Activated CD4-positive, alpha-beta T cell treated with anti-CD3 and anti-CD28 coated beads for 1 hour (primary cell): Measurements from ENCODE around the gene GABRD.

Experiments
- DNase-seq: peaks from one replicate; pipeline ENCODE4 v3.0.0-alpha.2; 2020

GABRD gene

DNA sequence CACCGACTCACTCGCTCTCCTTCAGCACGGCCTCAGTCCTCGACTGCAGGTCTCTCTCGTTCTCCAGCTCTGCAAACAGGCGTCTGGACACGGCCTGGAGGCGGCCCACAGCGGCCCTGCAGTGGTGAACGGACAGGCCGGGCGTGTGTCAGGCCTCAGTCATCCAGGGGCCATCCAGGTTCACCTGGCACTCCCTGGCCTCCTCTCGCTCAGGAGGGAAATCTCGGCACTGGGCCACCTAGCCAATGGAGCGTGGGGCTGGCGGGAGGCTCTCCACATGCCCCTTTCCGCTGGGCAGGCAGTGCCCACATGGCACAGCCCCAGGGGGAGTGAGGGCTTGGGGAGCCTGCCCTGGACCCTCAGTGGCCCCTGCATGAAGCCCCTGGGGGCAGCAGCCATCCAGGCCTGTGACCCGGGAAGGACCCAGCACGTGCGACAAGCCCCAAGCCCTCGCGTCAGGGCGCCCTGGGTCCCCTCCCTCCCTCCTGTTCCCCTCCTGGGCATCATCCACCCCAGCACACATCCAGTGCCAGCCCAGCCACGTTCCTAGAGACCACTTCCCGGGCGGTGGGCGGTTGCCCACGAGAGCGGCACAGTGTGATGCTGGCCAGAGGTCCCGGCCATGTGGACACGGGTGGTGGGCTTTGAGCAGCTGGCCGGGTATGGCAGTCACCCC, 33.6 kb upstream of the GABRD start:
- no peak for DNase-seq

DNA sequence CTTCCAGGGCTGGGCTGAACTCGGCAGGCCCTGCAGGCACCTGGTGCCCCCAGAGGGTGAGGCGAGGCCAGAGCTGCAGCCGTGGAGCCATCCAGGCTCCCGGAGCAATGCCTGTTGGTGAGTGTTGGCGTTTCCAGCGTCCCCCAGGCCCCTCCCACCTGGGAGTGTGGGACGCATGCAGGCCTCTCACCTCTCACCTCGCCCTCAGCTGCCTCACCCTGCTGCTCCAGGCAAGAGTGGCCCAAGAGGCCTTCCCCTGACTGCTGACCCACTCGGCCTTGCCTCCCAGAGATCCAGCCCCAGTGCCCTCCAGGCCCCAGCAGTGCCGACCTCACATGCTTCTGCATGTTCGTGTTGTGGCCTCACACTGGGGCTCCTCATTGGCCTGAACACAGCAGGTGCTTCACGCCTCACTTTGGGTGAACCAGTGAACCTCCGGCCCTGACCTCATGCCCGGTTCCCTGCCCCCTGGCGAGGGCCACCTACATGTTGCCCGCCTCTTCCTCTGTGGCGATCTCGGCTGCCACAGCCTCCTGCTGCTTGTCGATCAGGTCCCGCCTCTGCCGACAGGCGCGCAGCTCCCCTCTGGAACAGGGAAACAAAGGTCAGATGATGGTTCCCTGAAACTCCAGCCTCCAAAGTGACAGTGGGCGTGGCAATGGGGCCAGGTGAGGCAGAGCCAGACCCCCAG, 32.5 kb upstream of the GABRD start:
- DNase-seq = no peak

DNA sequence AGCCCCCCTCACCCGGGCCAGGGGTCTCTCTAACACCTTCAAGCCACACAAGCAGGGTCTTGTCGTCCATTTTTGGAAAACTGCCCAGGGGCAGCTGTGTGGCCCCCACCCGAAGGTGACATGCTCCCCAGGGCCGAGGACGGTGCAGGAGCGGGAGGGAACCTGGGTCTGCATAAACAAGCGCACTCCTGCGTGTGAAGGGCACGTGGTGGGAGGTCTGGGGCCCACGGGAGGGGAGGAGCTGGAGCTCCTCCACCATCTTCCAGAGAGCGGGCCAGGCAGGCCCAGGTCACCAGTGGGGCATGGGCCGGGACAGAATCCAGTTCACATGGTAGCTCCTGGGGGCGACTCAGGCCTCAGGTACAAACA, 32.0 kb upstream of the GABRD start:
- no peak for DNase-seq

DNA sequence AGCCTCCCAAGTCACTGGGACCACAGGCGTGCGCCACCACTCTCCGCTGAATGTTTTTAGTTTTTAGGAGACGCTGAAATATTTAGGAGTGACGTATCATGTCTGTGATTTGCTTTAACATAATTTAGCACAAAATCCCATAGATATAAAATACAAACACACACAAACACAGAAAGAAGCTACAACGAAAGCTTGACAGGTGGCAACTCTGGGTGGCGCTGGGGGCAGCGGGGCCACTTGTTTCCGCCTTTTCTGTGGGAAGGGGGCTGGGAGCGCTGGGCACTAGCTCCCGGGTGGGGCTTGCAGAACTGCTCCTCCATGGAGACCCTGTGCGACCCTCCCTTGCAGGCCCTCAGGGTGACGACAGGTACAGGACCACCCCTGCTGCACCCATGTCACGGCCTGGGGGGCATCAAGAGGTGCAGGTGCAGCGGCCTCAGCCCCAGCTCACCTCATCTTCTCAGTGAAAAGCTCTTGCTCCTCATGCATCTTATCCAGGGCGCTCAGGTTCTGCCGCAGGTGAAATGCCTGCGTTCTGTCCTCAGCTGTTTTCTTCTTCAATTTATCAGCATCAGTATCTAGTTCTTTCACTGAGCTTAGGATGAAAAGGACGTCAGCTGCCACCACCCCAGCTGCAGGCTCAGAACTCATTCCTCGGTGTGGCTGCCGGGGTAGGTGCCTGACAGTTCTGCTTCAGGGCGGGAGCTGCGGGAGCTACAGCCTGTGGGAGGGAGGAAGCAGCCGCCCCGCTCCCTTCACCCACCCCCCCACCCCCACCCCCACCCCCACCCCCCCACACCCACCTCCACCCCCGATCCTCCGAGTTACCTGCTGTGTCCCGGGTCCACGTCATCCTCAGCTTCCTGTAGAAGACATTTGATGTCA, 30.8 kb upstream of the GABRD start:
- DNase-seq = no peak

DNA sequence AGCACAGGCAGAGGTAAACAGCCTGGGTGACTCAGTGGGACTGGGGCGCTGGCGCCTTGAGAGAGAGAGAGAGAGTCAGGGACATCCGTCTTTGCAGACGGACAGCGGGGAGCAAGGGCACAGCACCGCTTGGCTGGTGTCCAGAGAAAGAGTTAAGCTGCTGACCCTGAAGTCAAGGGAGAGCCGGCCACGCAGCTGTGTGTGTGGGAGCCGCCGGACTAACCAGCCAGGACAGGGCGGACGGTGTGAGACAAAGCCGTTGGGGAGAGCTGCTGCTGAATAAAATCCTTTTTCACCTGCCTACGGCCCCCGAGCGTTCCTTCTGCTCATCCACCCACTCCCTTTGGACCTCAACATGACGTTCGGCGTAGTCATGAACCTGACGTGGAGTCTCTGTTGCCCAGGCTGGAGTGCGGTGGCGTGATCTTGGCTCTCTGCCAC, 30.0 kb upstream of the GABRD start:
- no peak for DNase-seq

- DNase-seq = no peak
Measured at GRCh38 chr1:1989789-1990188, 29.4 kb upstream of the GABRD start.

- DNase-seq = no peak
Measured at GRCh38 chr1:1990222-1990621, 28.9 kb upstream of the GABRD start.

- no peak for DNase-seq
Measured at GRCh38 chr1:1994536-1994935, 24.6 kb upstream of the GABRD start.

DNA sequence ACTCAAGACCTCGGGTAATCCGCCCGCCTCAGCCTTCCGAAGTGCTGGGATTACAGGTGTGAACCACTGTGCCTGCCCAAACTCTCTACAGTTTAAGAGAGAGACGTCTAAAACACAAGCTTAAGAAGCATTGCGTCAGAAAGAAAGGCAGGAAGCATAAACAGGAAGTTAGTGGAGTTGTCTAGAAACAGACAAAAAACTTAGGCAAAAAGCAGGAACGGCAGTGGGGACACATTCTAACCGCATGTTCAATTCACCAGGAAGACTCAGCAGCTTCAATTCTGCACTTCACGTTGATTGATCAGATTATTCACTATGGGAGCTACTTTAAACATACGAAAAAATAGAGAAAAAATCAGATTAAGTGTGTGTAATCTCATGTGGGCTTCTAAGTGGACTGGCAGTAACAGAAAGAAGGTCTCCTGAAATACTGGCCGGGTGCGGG, 22.9 kb upstream of the GABRD start:
- DNase-seq = no peak

- no peak for DNase-seq
Measured at GRCh38 chr1:1997576-1997975, 21.6 kb upstream of the GABRD start.

DNA sequence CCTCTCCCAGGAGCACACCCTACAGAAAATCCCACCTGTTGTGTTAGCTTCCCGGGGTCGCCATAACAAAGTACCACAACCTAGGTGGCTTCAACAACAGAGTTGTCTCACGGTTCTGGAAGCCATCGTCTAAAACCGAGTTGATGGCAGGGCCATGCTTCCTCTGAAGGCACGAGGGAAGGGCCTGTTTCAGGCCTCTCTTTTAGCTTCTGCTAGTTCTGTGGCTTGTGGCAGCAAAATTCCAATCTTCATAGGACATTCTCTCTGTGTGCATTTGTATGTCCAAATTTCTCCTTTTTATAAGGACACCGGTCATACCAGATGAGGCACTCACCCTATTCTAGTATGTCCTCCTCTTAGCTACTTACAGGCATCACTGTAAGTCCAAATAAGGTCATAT, 18.7 kb upstream of the GABRD start:
- no peak for DNase-seq

- DNase-seq = no peak
Measured at GRCh38 chr1:2000850-2001249, 18.3 kb upstream of the GABRD start.

DNA sequence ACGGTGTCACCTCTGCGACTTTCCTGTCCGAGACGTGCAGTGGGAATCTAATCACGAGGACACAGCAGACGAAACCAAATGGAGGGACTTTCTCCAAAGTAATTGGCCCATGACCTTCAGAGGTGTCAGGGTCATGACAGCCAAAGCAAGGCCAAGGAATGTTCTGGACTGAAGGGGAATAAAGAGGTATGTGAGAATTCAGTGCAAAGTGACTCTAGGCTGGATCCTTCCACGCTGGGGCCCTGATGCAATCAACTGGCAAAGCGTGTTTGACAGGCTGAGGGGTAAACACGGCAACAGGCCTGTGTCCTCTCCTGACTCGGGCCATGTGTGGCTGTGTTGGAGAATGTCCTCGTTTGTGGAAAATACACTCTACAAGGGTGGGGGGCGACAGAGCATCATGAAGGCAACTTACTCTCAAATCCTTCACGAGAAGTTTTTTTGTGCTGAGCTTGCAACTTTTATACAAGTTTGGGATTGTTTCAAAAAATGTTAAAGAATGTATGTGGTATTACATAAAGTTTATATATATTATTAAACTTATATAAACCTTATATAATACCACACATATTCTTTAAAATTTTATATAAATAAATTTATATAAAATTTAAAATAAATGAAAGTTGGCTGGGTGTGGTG, 17.3 kb upstream of the GABRD start:
- no peak for DNase-seq

DNA sequence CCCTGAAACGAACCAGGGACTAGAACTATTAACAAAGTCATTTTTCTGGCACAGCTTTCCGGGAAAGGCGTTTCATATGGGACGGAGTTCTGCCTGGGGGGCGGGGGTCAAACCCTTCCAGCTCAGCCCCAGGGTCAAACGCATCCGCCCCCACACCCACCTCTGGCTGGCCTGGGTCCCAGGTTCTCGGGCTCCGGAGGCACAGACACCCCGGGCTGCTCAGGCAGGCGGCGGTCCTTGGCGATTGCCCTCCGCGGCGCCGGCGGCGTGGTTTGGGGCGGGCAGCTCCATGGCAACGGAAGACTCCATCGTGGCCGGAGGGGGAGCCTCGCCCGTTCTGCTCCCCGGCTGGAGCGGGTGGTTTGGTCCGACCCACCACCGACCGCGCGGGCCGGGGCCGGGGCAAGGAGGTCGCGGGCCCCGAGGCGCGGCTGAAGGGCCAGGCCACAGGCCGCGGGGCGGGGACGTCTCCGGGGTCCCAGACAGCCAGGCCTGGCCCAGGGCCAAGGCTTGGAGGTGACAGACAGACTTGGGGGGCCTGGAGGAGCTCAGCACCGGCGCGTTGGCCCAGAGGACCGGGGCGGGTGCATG, 15.5 kb upstream of the GABRD start, which contains the start of gene CFAP74:
Gene CFAP74, minus strand, starts transcription at position 246 of the 591 bp plus-strand sequence. CDS start 12,830 bp downstream, outside the sequence.
- no peak for DNase-seq

GRCh38 chr1:2004856-2005255, 14.3 kb upstream of the GABRD start:
- DNase-seq = no peak

- no peak for DNase-seq
Measured at GRCh38 chr1:2009101-2010053, 9.8 kb upstream of the GABRD start.

DNA sequence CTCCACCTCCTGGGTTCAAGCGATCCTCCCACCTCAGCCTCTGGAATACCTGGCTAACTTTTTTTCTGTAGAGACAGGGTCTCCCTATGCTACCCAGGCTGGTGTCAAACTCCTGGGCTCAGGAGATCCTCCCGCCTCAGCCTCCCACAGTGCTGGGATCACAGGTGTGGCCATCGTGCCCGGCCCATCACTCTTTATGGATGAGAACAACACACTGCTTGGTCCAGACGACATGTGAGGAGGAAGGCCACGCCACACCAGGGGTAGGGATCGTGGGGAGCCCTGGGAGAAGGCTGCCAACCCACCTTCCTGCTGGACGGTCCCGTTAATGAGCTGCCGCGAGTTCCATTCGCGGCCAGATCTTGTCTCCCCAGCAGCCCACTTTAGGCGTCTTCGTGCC, 5.0 kb upstream of the GABRD start:
- no peak for DNase-seq

DNA sequence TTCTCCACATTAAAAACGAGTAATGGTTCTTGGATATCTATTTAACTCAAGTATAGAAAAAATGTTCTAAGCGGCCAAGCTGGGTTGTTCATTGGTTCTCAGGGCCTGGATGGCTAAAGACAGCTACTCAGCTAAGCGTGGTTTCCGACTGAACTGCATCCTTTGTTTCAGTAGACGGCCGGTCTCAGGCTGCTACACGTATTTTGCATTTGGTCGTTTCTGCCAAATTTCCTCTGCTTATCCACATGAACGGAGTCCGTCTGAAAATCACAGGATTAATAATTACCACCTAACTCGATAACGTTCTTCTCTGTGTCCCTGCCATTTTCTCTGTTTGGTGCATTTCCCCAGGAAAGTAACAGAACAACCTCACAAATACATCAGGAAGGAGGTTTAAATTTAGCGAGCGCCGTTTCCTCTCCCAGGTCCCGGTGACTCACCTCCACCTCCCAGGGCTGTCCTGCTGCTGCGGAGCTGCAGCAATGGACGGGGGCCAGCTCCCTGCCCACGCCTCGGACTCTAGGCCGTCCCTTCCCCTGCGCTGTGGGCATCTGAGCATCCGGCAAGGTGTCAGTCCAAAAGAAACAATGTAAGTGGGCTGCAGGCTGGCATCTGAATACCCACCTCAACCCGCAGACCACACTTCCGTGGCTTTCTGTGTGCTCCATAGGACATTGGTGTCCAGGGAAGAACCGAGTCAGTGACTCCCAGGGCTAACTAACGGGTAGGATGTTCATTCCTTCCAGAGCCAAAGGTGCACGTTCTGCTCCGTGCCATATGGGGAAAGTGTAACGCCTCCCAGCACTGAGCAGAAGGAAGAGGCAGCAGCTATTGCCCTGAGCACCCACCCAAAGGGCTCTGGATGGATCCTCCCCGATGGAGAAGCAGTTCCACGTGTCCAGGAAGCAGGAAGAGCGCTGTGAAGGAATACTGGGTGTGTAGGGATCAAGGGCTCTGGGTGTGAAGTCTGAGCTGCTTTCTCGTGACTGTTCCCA, 4.1 kb upstream of the GABRD start:
- no peak for DNase-seq

- no peak for DNase-seq
Measured at GRCh38 chr1:2016123-2016522, 3.0 kb upstream of the GABRD start.
